ENCODE data around the gene RTL1. TPM values are rescaled to one million over a fixed set of nuclear protein-coding genes. Genes with fewer than 3 reads are reported as not detected.

Gene RTL1
- total RNA-seq, 1 experiment from 2014 or later: not detected

- no peak overlapping the region for H3K4me2 ChIP-seq (ENCODE audit: insufficient read depth, insufficient read length, low read length)
- H3K27me3 ChIP-seq (ENCODE audit: insufficient read depth, low read length): no peaks in the 10 kb centered on the region
- no peaks in the 10 kb centered on the region for H3K4me1 ChIP-seq (ENCODE audit: insufficient read depth, low read length)
- no peak overlapping the region for H2BK15ac ChIP-seq (ENCODE audit: low read depth, low read length)
- no CpG with 5 or more reads among the region's 4 CpGs for WGBS (ENCODE audit: extremely low coverage, insufficient read length, low lambda C conversion rate)
- no peak overlapping the region for H3K14ac ChIP-seq (ENCODE audit: insufficient read depth, low read length)
- no peaks in the 10 kb centered on the region for H4K20me1 ChIP-seq (ENCODE audit: control insufficient read depth, insufficient read depth, insufficient read length)
- H2BK20ac ChIP-seq (ENCODE audit: low read depth, low read length, poor library complexity, severe bottlenecking): no peak overlapping the region
- no peaks in the 10 kb centered on the region for H3K23me2 ChIP-seq (ENCODE audit: insufficient read length, low read depth, low read length, poor library complexity, severe bottlenecking)
- no peak overlapping the region for H2AFZ ChIP-seq (ENCODE audit: low read length)
- no peak overlapping the region for H3K27ac ChIP-seq (ENCODE audit: insufficient read length, low read depth, low read length)
- Mint-ChIP-seq H3K4me1 (no peaks in the 10 kb centered on the region), H3K4me3 (no peak overlapping the region; a peak in 1 of 5 replicates), H3K27me3 (ENCODE audit: low read depth) (peaks cover 5% of the 10 kb centered on the region), H3K27ac (no peak overlapping the region), H3K36me3 (ENCODE audit: insufficient read depth in 1 of 3, low read depth in 3 of 3) (peaks cover 0 to 3% (median 0%) of the 10 kb centered on the region in 3 experiments; a peak in 1 of 7 replicates), H3K9me3 (peaks cover 10 to 11% of the 10 kb centered on the region in 2 experiments; a peak in 4 of 5 replicates)
- no peaks in the 10 kb centered on the region for H3K79me2 ChIP-seq (ENCODE audit: insufficient read depth, low read length)
- no peak overlapping the region for H2AK5ac ChIP-seq (ENCODE audit: insufficient read length, low read length)
- no peak overlapping the region for H4K5ac ChIP-seq (ENCODE audit: insufficient read length, low read depth, low read length)
- no peak for DNase-seq
- H3K18ac ChIP-seq (ENCODE audit: insufficient read length, low read depth, low read length): no peak overlapping the region
- H3K9ac ChIP-seq (ENCODE audit: extremely low read depth, insufficient read length, low read length): no peak overlapping the region
- no peak overlapping the region for H2BK5ac ChIP-seq (ENCODE audit: insufficient read length, low read length)
- no peaks in the 10 kb centered on the region for H3K9me3 ChIP-seq (ENCODE audit: control insufficient read depth, low read depth, low read length)
- no peak for TF ChIP-seq CTCF (conservative IDR thresholded peaks at IDR 0.05)
- no peak overlapping the region for H3K4ac ChIP-seq (ENCODE audit: low read depth, low read length)
- no peak overlapping the region for H4K8ac ChIP-seq (replicated peaks; ENCODE audit: insufficient read length, low read depth, low read length)
- H3K23ac ChIP-seq (ENCODE audit: insufficient read length, low read depth, low read length): no peak overlapping the region
- H4K91ac ChIP-seq (ENCODE audit: insufficient read length, low read depth, low read length): no peak overlapping the region
- H3T11ph ChIP-seq (ENCODE audit: low read length): no peak overlapping the region
- no peak overlapping the region for H2BK12ac ChIP-seq (ENCODE audit: insufficient read length, low read depth, low read length)
- no peaks in the 10 kb centered on the region for H3K79me1 ChIP-seq (ENCODE audit: insufficient read depth, low read depth, low read length, poor library complexity, severe bottlenecking)
- no peak overlapping the region for H3K56ac ChIP-seq (ENCODE audit: insufficient read length, low read depth, low read length)
- H2BK120ac ChIP-seq (ENCODE audit: low read depth, low read length, poor library complexity, severe bottlenecking): no peak overlapping the region
Observed at GRCh38 chr14:100874051-100874410, 29.5 kb downstream of the RTL1 start.

Measured in H9 (cell line).